CD4-positive, alpha-beta T cell treated with Interleukin-17A for 4 hours (primary cell): ENCODE measurements around the gene TCF7.

Experiments used
- DNase-seq: peaks from one replicate; pipeline ENCODE4 v3.0.0-alpha.2; 2020; ENCODE audit warnings: mixed read lengths

Gene TCF7

DNA sequence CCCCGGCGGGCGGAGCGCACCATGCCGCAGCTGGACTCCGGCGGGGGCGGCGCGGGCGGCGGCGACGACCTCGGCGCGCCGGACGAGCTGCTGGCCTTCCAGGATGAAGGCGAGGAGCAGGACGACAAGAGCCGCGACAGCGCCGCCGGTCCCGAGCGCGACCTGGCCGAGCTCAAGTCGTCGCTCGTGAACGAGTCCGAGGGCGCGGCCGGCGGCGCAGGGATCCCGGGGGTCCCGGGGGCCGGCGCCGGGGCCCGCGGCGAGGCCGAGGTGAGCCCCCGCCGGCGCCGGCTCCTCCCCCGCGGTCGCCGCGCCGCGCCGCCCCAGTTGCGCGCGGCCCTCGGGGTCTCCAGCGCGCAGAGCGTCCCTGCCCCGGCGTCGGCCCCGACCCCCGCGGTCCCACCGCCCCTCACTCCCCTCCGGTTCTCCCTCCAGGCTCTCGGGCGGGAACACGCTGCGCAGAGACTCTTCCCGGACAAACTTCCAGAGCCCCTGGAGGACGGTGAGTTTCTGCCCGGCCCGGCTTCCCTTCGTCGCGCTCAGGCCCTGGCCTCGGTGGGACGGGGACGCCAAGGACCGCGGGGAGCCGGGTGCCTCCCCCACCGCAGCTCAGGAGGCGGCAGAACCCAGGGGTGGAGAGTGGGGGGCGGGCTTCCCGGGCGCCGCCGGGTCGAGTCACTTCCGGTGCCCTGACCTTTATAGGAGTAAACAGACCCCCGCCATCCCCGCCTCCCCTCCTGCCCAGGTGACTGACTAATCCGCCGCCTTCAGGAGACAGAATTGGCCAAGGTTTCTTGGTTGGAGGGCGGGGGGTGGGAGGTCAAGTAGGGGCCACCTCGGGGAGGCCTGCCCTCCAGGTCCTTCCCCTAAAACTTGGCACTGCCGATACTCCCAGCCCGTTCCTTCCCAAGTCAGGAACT is 665 bp downstream of the TCF7 start:
- DNase-seq: peak; percentile 96

GRCh38 chr5:134115806-134116175 is 1.3 kb downstream of the TCF7 start:
- no peak for DNase-seq

DNA sequence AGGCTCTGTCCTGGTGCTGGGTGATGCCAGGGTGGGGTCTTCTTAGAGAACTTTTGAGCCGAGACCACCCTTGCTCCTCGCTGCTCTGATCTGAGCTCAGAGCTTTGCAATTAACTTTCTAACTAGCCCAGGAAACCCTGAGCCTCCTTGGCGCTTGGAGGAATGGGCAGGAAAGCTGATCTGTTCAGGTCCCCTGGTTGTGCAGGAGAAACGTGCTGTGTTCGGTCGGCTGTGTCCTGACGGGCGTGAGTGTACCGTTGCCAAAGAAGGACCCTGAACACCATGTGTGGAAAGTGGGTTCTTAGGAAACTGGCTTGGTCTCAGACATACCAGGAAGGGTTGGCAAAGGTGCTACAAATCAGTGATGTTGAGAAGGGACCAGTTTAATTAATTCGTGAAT is 1.8 kb downstream of the TCF7 start:
- no peak for DNase-seq

DNA sequence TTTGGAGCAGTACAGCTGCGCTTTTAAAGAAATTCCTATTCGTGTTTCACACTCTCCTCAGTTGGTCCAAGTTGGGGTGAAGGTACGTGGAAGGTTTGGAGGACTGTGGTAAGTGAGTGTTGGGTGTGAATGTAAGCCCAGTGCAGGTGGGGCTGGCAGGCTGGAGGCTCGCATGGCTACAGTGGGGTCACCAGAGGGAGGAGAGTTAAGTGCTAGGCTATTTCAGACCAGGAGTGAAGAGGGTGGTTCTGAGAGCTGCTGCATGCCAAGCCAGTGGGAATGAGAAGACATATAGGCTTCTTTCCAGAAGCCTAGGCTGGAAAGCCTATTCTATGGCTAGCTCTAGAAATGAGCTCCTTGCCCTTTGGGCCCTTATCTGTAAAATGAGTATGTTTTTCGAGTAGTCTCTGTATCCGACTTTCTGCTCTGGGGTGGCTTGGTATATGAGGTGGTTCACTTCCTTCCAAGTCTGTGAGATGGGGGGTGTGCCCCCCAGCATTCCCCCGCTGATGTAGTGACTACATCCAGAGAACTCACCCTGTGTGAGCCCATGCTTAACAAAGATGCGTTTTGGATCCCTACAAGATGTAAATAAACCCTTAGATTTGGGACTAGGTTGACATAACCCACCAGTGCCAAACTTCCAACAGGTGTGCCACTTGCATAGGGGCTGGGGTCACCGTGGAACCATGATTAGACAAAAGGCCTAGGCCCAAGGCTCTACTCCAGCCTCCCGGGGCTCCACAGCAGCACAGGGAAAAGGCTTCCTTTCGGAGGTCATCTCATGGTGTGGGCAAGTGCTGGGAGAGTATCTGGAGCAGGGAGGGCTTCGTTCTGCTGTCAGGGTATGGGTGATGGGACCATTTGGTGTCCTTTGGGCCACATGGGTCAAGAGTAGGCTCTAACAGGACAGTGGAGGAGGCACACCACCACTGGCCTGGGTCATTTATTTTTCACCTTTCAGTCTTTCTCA is 2.6 kb downstream of the TCF7 start:
- peak; percentile 61 for DNase-seq

DNA sequence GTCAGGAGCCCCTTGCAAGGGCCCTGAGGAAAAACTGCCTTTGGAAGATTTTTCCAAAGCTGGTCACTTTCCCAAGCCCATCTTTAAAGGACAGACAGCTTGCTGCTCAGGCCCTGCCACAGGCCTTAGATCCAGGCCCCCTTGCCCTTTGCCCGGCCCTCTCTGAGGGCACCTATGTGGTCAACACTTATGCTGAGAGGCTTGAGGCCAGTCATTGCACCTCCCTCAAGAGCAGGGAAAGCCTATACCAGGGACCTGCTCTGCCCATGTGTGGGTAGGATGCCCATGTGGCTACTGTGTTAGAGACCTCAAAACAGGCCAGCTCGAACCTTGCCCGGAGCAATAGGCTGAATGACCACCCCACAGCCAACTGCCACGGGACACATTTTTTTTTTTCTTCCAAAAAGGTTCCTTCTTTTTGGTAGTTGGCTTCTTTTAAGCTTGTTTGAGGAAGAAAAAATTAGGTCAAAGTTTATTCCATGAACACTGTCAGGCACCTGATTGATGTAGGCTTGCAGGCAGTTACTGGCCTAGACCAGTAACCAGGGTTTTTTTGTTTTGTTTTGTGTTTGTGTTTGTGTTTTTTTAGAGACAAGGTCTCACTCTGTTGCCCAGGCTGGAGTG is 3.8 kb downstream of the TCF7 start:
- no peak for DNase-seq

DNA sequence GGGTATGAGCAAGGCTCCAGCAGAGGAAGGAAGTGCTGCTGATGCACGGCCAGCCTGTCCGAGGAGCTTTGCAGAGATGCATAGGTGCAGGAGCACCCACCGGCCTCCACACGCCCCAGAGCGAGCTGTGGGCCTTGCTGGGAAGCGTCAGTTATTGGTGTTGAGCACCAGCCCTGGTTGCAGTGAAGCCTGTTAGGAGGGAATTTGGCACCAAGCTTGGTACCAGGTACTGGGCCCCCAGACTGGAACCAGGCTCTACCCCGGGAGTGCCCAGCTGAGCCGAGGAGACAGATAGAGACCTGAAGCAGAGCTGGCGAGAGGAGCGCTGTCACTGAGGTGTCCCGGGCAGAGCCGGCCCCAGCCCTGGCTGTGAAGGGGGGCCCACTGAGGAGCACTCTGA is 5.2 kb downstream of the TCF7 start:
- peak; percentile 63 for DNase-seq

- DNase-seq: peak; percentile 35
Observed at GRCh38 chr5:134120386-134121138, 6.1 kb downstream of the TCF7 start.

DNA sequence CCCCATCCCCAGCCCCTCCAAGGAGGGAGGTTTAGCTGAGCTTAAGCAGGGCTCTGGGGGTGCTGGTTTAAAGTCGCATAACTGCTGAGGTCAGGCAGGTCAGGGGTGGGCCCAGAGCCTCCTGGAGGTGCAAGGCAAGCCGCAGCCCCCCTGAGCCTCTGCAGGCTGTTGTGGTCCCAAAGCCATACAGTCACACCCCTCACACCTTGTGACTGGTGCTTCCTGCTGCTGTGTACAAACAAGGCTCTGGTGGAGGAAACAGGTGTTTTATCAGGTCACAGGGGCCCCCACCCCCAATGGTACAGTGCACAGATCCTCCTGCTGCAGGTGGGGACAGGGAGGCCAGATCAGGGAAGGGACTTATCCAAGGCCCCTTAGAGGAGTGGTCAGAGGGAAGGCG is 8.0 kb downstream of the TCF7 start:
- DNase-seq: peak; percentile 79

- no peak for DNase-seq
Observed at GRCh38 chr5:134123360-134123759, 8.9 kb downstream of the TCF7 start.

DNA sequence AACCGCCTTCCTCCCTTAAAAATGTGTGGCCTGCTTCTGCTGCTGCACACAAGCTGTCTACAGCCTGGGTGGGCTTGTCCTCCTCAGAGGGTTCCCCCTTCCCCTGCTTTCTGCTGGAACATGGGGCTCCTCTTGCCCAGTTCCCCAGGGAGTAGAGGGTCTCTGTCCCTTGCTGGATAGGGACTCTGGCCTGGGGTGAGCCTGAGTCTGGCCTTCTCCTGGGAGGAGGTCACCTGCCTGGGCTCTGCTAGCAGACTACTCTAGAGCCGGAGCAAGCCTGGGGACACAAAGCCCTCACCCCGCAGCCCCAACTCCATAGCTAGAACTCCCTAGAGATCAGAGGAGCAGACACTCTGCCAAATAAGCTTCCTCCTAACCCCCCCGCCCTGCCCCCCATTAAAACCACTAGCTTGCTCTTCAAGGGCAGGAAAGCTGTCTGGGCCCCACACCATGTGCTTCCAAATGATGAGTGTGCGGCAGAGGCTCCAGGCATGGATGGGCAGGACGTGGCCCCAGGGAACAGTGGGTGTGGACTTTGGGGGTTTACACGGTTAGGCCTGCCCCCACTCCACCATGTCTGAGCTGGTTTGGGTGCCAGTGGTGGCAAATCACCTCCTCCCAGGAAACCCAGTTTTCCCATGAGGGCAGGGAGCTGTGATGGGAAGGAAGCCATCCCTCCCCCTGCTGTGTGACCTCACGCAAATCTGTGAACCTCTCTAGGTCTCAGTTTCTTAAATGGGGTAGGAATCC is 10.0 kb downstream of the TCF7 start:
- DNase-seq: peak; percentile 79

- peak; percentile 39 for DNase-seq
Observed at GRCh38 chr5:134125039-134126015, 10.8 kb downstream of the TCF7 start.

GRCh38 chr5:134127376-134127861 is 12.9 kb downstream of the TCF7 start:
- DNase-seq: peak; percentile 49

GRCh38 chr5:134127988-134128647 is 13.6 kb downstream of the TCF7 start:
- peak; percentile 51 for DNase-seq

- DNase-seq: no peak
Observed at GRCh38 chr5:134128648-134128995, 14.1 kb downstream of the TCF7 start.

GRCh38 chr5:134129411-134130238 is 15.1 kb downstream of the TCF7 start:
- DNase-seq: peak; percentile 62

DNA sequence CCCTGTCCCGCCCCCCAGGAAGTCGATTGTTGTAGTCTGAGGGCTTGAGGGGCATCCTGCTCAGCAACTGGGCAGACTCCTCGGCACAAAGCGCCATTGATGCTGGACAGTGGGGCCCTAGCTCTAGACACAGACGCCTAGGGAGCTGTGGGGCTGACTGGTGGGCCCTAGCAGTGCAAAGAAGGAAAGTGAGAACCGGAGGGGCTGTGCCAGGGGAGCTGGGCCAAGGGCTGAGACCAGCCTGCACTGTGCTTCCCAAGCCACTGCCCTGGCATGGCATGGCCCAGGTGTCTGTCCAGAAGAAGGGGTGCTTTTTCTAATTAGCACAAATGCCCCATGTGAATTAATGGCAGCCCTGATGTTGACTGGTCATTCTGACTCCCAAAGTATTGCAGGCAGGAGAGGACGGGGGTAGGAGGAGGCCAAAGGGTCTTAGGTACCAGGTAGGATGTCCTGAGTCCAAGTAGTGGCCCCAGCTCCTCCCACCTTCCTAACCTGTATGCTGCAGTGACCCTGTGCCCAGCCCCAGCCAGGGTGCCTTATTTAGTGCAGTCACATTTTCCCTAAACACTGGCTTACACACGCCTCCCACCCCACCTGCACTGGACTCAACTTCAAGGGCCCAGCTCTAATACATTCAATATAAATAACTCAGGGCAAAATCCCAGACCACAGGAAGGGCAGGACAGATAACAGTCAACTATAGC is 15.9 kb downstream of the TCF7 start:
- peak; percentile 39 for DNase-seq

GRCh38 chr5:134131165-134131564 is 16.7 kb downstream of the TCF7 start:
- no peak for DNase-seq
